K562 (cell line): Measurements from ENCODE around the gene HOXC5. TPM values are rescaled to one million over a fixed set of nuclear protein-coding genes. Genes with fewer than 3 reads are reported as not detected.

Experiments
- ATAC-seq: fragments of 200-7000 bp; cut with Tn5 transposase; 3 replicates; pipeline ENCODE4 v1.9.1; 2020; ENCODE audit warnings: moderate library complexity
- BruUV-seq: library from RNA; stranded (reverse); fragments of 400-500 nt; replicated peaks from 2 replicates; lab custom pipeline; 2021; lab: Mats Ljungman, UMichigan
- CTCF ChIA-PET: fragments of 300-600 bp; formaldehyde crosslinking; extraction: SDS; loops from one replicate; lab custom pipeline; 2021; ENCODE audit warnings: low intra/inter-chr PET ratio; lab: Yijun Ruan, JAX
- POLR2A ChIA-PET: fragments of 300-600, 350-650 bp; sonication (Branson Sonifier 250); formaldehyde crosslinking; extraction: SDS; loops from one replicate; lab custom pipeline; 2021; ENCODE audit warnings: antibody characterized with exemption, inconsistent platforms; lab: Yijun Ruan, JAX
- DNase-seq, 4 experiments: peaks; one replicate each; pipeline versions ENCODE4 v3.0.0 to v3.0.0-alpha.2; 2011 to 2018; ENCODE audit warnings: low spot score in 3 of 4, mixed read lengths in 3 of 4; ENCODE audit errors: extremely low read depth in 1 of 4
- FAIRE-seq: peaks from 2 replicates; lab custom pipeline; 2011; peaks lifted over from hg19 to GRCh38; lab: Jason Lieb, UNC
- H2AFZ ChIP-seq: 2 replicates; pipeline ENCODE4 v1.6.0; 2011; ENCODE audit warnings: low read depth, low read length, control low read depth, inconsistent platforms
- H3K27ac ChIP-seq: fragments of 200-600 bp; 3 replicates; pipeline ENCODE4 v1.8.0; 2011; ENCODE audit warnings: low read depth, mild to moderate bottlenecking, control low read depth, inconsistent platforms, low read length, moderate library complexity, mixed read lengths; ENCODE audit errors: extremely low read depth
- H3K27me3 ChIP-seq, 2 experiments: fragments of 300-600 bp in 1 of 2; 2 replicates in 1 of 2; 3 replicates in 1 of 2; pipeline versions ENCODE4 v1.6.0 to v1.8.0; 2011; ENCODE audit warnings: inconsistent platforms in 2 of 2, low read length in 2 of 2, mild to moderate bottlenecking in 1 of 2, mixed read lengths in 1 of 2, moderate library complexity in 1 of 2; ENCODE audit not compliant: control insufficient read depth in 2 of 2, insufficient read depth in 2 of 2
- H3K36me3 ChIP-seq: fragments of 300-600 bp; 3 replicates; pipeline ENCODE4 v1.8.0; 2011; ENCODE audit warnings: mild to moderate bottlenecking, low read length, inconsistent platforms; ENCODE audit not compliant: control insufficient read depth, insufficient read depth
- H3K4me1 ChIP-seq, 2 experiments: fragments of 200-600 bp in 1 of 2; replicated peaks in 1 of 2; 2 replicates in 1 of 2; 3 replicates in 1 of 2; pipeline versions ENCODE4 v1.5.1 to v1.8.0; 2011; ENCODE audit warnings: inconsistent platforms in 2 of 2, low read length in 2 of 2, mild to moderate bottlenecking in 1 of 2, mixed read lengths in 1 of 2, moderate library complexity in 1 of 2; ENCODE audit not compliant: control insufficient read depth in 2 of 2, insufficient read depth in 2 of 2
- H3K4me2 ChIP-seq: 2 replicates; pipeline ENCODE4 v1.6.1; 2011; ENCODE audit warnings: low read length, control low read depth, inconsistent platforms, mixed read lengths; ENCODE audit not compliant: insufficient read depth
- H3K4me3 ChIP-seq: fragments of 200-600 bp; sonication (generic), shearing (Covaris generic); 2 replicates; pipeline ENCODE4 v1.5.1; 2016; ENCODE audit warnings: control low read depth, inconsistent platforms
- H3K79me2 ChIP-seq: fragments of 200-600 bp; 3 replicates; pipeline ENCODE4 v1.8.0; 2011; ENCODE audit warnings: low read length, inconsistent platforms; ENCODE audit not compliant: control insufficient read depth, insufficient read depth
- H3K9ac ChIP-seq, 2 experiments: 2 replicates each; pipeline versions ENCODE4 v1.6.0 to v1.6.1; 2011; ENCODE audit warnings: low read depth in 2 of 2, low read length in 2 of 2, control low read depth in 1 of 2, inconsistent platforms in 1 of 2, mild to moderate bottlenecking in 1 of 2, mixed read lengths in 1 of 2; ENCODE audit not compliant: insufficient read depth in 1 of 2
- H3K9me1 ChIP-seq: one replicate; pipeline ENCODE4 v1.6.0; 2011; ENCODE audit warnings: inconsistent platforms, mild to moderate bottlenecking, low read length, moderate library complexity; ENCODE audit not compliant: control insufficient read depth, insufficient read depth
- H3K9me3 ChIP-seq: replicated peaks from 2 replicates; pipeline ENCODE4 v1.5.1; 2011; ENCODE audit warnings: low read depth, low read length, inconsistent platforms; ENCODE audit not compliant: control insufficient read depth, insufficient read depth
- H4K20me1 ChIP-seq: replicated peaks from 2 replicates; pipeline ENCODE4 v1.6.1; 2011; ENCODE audit warnings: low read length, inconsistent platforms, mixed read lengths; ENCODE audit not compliant: control insufficient read depth, insufficient read depth
- CBFA2T2 ChIP-seq: fragments of 450-650 bp; conservative IDR thresholded peaks from 2 replicates; pipeline ENCODE4 v1.6.1; 2017; ENCODE audit warnings: mild to moderate bottlenecking
- ETV5 ChIP-seq: sonication (generic); formaldehyde crosslinking; IDR thresholded peaks from 2 replicates; pipeline ENCODE4 v1.4.0; 2020; ENCODE audit warnings: low read depth, mild to moderate bottlenecking, missing genetic modification reagents
- GABPB1 ChIP-seq: sonication (generic); formaldehyde crosslinking; IDR thresholded peaks from 2 replicates; pipeline ENCODE4 v1.8.0; 2022; ENCODE audit warnings: mild to moderate bottlenecking, missing genetic modification reagents
- MEIS2 ChIP-seq: fragments of 450-650 bp; IDR thresholded peaks from 2 replicates; pipeline ENCODE4 v1.6.1; 2014; ENCODE audit warnings: mild to moderate bottlenecking; ENCODE audit not compliant: partially characterized antibody
- OTX1 ChIP-seq: fragments of 450-650 bp; formaldehyde crosslinking; IDR thresholded peaks from 2 replicates; pipeline ENCODE4 v1.4.0; 2022; ENCODE audit warnings: mild to moderate bottlenecking
- PHF8 ChIP-seq: fragments of 200-600 bp; sonication (generic); IDR thresholded peaks from 2 replicates; pipeline ENCODE4 v1.6.1; 2012; ENCODE audit warnings: mixed run types, mild to moderate bottlenecking, inconsistent platforms, low read length, moderate library complexity, borderline replicate concordance
- RBFOX2 ChIP-seq: fragments of 200-400 bp; formaldehyde crosslinking; IDR thresholded peaks from 2 replicates; pipeline ENCODE4 v1.6.1; 2017; ENCODE audit warnings: low read depth, mild to moderate bottlenecking, low read length, moderate library complexity
- SRF ChIP-seq, 2 experiments: fragments of 250-450, 450-650 bp in 1 of 2; sonication (Bioruptor Pico) in 1 of 2; sonication (generic) in 1 of 2; formaldehyde crosslinking; IDR thresholded peaks; 2 replicates each; pipeline versions ENCODE4 v1.5.0 to v1.5.1; 2020 to 2022; ENCODE audit warnings: mild to moderate bottlenecking in 1 of 2, missing genetic modification reagents in 1 of 2
- TAF9B ChIP-seq: fragments of 450-650 bp; IDR thresholded peaks from 2 replicates; pipeline ENCODE4 v1.6.1; 2018; ENCODE audit warnings: mild to moderate bottlenecking; ENCODE audit not compliant: partially characterized antibody
- ZC3H4 ChIP-seq: sonication (generic); formaldehyde crosslinking; IDR thresholded peaks from 2 replicates; pipeline ENCODE4 v1.9.0; 2021; ENCODE audit warnings: missing genetic modification reagents, borderline replicate concordance
- ZFX ChIP-seq: sonication (generic); formaldehyde crosslinking; IDR thresholded peaks from 2 replicates; pipeline ENCODE4 v1.8.0; 2022; ENCODE audit warnings: mild to moderate bottlenecking, missing genetic modification reagents, moderate library complexity
- WGBS: fragments of 100-300 bp; shearing (Covaris generic); methylation state at CpG from one replicate; pipeline ENCODE4 v1.1.6; 2016; ENCODE audit warnings: low coverage, mixed read lengths; ENCODE audit not compliant: insufficient coverage; ENCODE audit errors: missing lambda C conversion rate; 5-methylcytosine and 5-hydroxymethylcytosine counted together
- in situ Hi-C: fragments of 300-500 bp; cut with MboI; formaldehyde crosslinking; loops from 4 replicates; pipeline ENCODE4 v1.15.0; 2018; ENCODE audit warnings: inconsistent platforms, mixed read lengths
- intact Hi-C: fragments of 100-400 bp; cut with micrococcal nuclease; formaldehyde crosslinking; loops from 2 replicates; pipeline ENCODE4 v1.14.2; 2022
- polyA plus RNA-seq, 8 experiments: library from polyadenylated mRNA; depleted of rRNA in 4 of 8; stranded (reverse) in 5 of 8; unstranded in 3 of 8; fragments of >200 nt; fragmentation: Nextera tagmentation in 2 of 8; fragmentation: Illumina TruSeq in 1 of 8; extraction: Ambion mirVana in 2 of 8; extraction: Trizol in 1 of 8; gene quantifications; 2 replicates each; pipeline versions ENCODE4 v1.2.1 to v1.2.3, GENCODE V29; 2011 to 2014; ENCODE audit warnings: inconsistent platforms in 1 of 8, missing spikeins in 1 of 8
- total RNA-seq, 7 experiments: library from RNA; depleted of rRNA in 6 of 7; stranded (reverse); fragments of >200 nt in 6 of 7; fragmentation: Illumina TruSeq in 2 of 7; extraction: Trizol in 2 of 7; gene quantifications; 2 replicates each; pipeline versions ENCODE4 v1.2.1 to v1.2.3, GENCODE V29; 2011 to 2021; ENCODE audit warnings: low replicate concordance in 1 of 7
- TF ChIP-seq, protein P1 (sequence below): fragments of 450-650 bp; IDR thresholded peaks from 2 replicates; pipeline ENCODE4 v1.7.0; 2016; ENCODE audit warnings: borderline replicate concordance
- TF ChIP-seq, protein P2 (sequence below): fragments of 450-650 bp; formaldehyde crosslinking; conservative IDR thresholded peaks from 2 replicates; pipeline ENCODE4 v1.4.0; 2022; ENCODE audit warnings: mild to moderate bottlenecking, missing genetic modification characterization
- TF ChIP-seq, protein P3 (sequence below), 2 experiments: IDR thresholded peaks in 1 of 2; conservative IDR thresholded peaks in 1 of 2; 2 replicates each; pipeline ENCODE4 v1.6.1; 2016; ENCODE audit warnings: low read depth in 2 of 2, mild to moderate bottlenecking in 1 of 2, missing compliant biosample characterization in 1 of 2, missing genetic modification characterization in 1 of 2, moderate library complexity in 1 of 2

The HOXC5 gene
- total and polyA plus RNA-seq, 9 of the 15 experiments (the other 6 are each of a cell fraction or from before 2014, with no cell fraction given): 0.10 to 0.44 (median 0.18) TPM; not detected in 4

DNA sequence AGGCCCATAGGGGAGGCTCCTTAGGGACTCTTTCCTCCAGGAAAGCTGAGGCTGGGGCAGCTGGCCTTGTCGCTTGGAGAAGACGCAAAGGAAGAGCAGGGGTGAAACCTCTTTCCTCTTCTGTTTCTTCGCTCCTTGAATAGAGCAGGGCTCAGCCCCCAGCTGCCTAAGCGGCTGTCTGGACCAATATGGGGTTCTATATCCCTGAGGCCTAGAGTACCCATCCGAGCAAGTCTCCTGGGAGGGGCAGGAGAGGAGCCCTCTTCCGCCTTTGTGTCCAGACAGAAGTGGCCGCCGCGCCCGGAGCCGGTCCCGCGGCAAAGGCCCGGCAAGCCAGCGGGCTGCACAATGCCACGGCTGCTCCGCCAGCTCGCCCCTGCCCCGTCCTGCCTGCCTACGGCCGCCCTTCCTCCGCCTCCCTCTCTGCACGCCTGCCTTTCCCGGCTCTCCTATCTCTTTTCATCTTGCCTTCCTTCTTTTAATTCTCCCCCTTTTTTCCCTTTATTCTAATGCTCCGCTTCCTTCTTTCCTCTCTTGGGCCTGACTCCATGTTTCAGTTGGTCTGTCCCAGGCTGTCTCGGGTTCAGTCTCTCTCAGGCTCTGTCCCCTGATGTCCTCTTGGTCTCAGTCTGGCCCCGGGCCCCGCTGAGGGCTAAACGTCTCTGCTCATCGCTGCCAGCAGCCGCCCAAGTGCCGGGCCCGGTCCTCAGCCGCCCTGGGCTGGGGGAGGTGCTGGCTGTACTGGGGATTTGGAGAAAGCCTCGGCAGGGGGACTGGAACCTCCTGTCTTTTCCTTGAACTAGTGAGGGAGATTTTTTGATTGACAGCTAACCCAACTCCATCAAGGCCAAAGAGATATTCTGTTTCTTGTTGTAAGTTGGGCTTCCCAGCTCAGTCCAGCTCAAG is 35.4 kb upstream of the HOXC5 start:
- Histone ChIP-seq H3K27ac (no peak overlapping the region), H3K27me3 (no peaks in the 10 kb centered on the region), H3K9ac (peak overlapping the region in 1 of 2 experiments; percentile 70; a peak in 2 of 4 replicates), H3K79me2 (peaks cover 46% of the 10 kb centered on the region), H3K9me1 (no peaks in the 10 kb centered on the region), H3K36me3 (no peaks in the 10 kb centered on the region), H4K20me1 (no peaks in the 10 kb centered on the region), H3K4me3 (no peak overlapping the region), H2AFZ (no peak overlapping the region), H3K9me3 (no peaks in the 10 kb centered on the region), H3K4me2 (peak overlapping the region; percentile 6; the same call in 1 of the 2 replicates), H3K4me1 (peaks cover 38 to 70% of the 10 kb centered on the region in 2 experiments)
- FAIRE-seq: peak; percentile 72
- BruUV-seq: no TSS peak
- intact Hi-C loops (no loop called here), in situ Hi-C loops (no loop called here)
- no peak for DNase-seq
- ChIA-PET CTCF (no interaction called here), POLR2A (interaction anchor here (0.5 to 5.6 kb wide), 11 partner anchors 10 to 402 kb away, joined by 3 to 43 read pairs (median 3); no protein-coding TSS in a partner anchor)
- WGBS: 69% methylated on average over 30 of the region's 35 CpGs
- no peak for ATAC-seq
- TF ChIP-seq ZFX (CRISPR knock-in tag) (peak; percentile 22; the same call in 1 of the 2 replicates), TAF9B (no peak), GABPB1 (CRISPR knock-in tag) (no peak), RBFOX2 (peak; percentile 13; the same call in 1 of the 2 replicates), CBFA2T2 (no peak), MEIS2 (peak; percentile 44), ZC3H4 (0 out of 2 replicates have a peak, but pooled peaks have one; percentile 43), OTX1 (CRISPR knock-in tag) (no peak), PHF8 (no peak), SRF (CRISPR knock-in tag; IDR thresholded peaks at IDR 0.05) (0 out of 4 replicates have a peak, but pooled peaks of 1 of the 2 experiments have one; percentile 23), ETV5 (CRISPR knock-in tag) (no peak)
- TF ChIP-seq, protein P1, sequence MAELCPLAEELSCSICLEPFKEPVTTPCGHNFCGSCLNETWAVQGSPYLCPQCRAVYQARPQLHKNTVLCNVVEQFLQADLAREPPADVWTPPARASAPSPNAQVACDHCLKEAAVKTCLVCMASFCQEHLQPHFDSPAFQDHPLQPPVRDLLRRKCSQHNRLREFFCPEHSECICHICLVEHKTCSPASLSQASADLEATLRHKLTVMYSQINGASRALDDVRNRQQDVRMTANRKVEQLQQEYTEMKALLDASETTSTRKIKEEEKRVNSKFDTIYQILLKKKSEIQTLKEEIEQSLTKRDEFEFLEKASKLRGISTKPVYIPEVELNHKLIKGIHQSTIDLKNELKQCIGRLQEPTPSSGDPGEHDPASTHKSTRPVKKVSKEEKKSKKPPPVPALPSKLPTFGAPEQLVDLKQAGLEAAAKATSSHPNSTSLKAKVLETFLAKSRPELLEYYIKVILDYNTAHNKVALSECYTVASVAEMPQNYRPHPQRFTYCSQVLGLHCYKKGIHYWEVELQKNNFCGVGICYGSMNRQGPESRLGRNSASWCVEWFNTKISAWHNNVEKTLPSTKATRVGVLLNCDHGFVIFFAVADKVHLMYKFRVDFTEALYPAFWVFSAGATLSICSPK: no peak
- TF ChIP-seq, protein P2, sequence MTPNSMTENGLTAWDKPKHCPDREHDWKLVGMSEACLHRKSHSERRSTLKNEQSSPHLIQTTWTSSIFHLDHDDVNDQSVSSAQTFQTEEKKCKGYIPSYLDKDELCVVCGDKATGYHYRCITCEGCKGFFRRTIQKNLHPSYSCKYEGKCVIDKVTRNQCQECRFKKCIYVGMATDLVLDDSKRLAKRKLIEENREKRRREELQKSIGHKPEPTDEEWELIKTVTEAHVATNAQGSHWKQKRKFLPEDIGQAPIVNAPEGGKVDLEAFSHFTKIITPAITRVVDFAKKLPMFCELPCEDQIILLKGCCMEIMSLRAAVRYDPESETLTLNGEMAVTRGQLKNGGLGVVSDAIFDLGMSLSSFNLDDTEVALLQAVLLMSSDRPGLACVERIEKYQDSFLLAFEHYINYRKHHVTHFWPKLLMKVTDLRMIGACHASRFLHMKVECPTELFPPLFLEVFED: 0 out of 2 replicates have a peak, but pooled peaks have one; percentile 8
- TF ChIP-seq, protein P3, sequence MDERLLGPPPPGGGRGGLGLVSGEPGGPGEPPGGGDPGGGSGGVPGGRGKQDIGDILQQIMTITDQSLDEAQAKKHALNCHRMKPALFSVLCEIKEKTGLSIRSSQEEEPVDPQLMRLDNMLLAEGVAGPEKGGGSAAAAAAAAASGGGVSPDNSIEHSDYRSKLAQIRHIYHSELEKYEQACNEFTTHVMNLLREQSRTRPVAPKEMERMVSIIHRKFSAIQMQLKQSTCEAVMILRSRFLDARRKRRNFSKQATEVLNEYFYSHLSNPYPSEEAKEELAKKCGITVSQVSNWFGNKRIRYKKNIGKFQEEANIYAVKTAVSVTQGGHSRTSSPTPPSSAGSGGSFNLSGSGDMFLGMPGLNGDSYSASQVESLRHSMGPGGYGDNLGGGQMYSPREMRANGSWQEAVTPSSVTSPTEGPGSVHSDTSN (CRISPR knock-in tag; IDR thresholded peaks at IDR 0.05; ENCODE audit: low read depth): peak; percentile 52
- TF ChIP-seq, protein P3 (tag; conservative IDR thresholded peaks at IDR 0.05; ENCODE audit: low read depth): peak; percentile 62
